Activated CD4-positive, alpha-beta T cell treated with anti-CD3 and anti-CD28 coated beads for 36 hours (primary cell): Measurements from ENCODE around the gene IL20. TPM values are rescaled to one million over a fixed set of nuclear protein-coding genes. Genes with fewer than 3 reads are reported as not detected.

ENCODE experiments used
- ATAC-seq: fragments of 200-7000 bp; cut with Tn5 transposase; one replicate; pipeline ENCODE4 v1.10.0; 2021; ENCODE audit warnings: mild to moderate bottlenecking, moderate library complexity
- CTCF ChIA-PET: fragments of 350-600 bp; sonication (Branson Sonifier 250); formaldehyde crosslinking; loops from one replicate; lab custom pipeline; 2021; ENCODE audit warnings: antibody characterized with exemption; lab: Charles Lee
- POLR2A ChIA-PET: fragments of 350-600 bp; sonication (Branson Sonifier 250); formaldehyde crosslinking; loops from one replicate; lab custom pipeline; 2021; ENCODE audit warnings: antibody characterized with exemption, inconsistent platforms; lab: Charles Lee
- DNase-seq: peaks from one replicate; pipeline ENCODE4 v3.0.0-alpha.2; 2020
- H3K27ac Mint-ChIP-seq: one replicate; pipeline ENCODE4 v1.8.0; 2021; ENCODE audit warnings: mixed read lengths
- H3K27me3 Mint-ChIP-seq: one replicate; pipeline ENCODE4 v1.8.0; 2021; ENCODE audit warnings: mixed read lengths
- H3K36me3 Mint-ChIP-seq: one replicate; pipeline ENCODE4 v1.8.0; 2021; ENCODE audit warnings: low read depth, mixed read lengths
- H3K4me1 Mint-ChIP-seq: one replicate; pipeline ENCODE4 v1.8.0; 2021; ENCODE audit warnings: mixed read lengths
- H3K4me3 Mint-ChIP-seq: one replicate; pipeline ENCODE4 v1.8.0; 2021; ENCODE audit warnings: mild to moderate bottlenecking, moderate library complexity, mixed read lengths
- H3K9me3 Mint-ChIP-seq: one replicate; pipeline ENCODE4 v1.8.0; 2021; ENCODE audit warnings: low read depth, mixed read lengths
- intact Hi-C, 2 experiments: fragments of 100-400 bp; cut with DNase I in 1 of 2; cut with micrococcal nuclease in 1 of 2; formaldehyde crosslinking; loops; one replicate each; pipeline versions ENCODE4 v1.14.2 to v1.15.1; 2022 to 2024; cut with DNase I, micrococcal nuclease
- total RNA-seq, 2 experiments: library from RNA; stranded (reverse); gene quantifications; one replicate each; pipeline ENCODE4 v1.2.3, GENCODE V29; 2021

The IL20 gene
- total RNA-seq = not detected

GRCh38 chr1:206864939-206865671, at the start of gene IL20:
TSS of gene IL20 (plus strand) at chr1:206865623. CDS start at chr1:206865853, 230 bp downstream.
- ATAC-seq (peak; percentile 96), DNase-seq (peak; percentile 95)
- CTCF ChIA-PET = interaction anchor here (0.7 to 19.1 kb wide), 43 partner anchors 9 to 401 kb away, joined by 3 to 306 read pairs (median 5); partner anchors contain the start of genes FCMR, IL10 and IL24
- Mint-ChIP-seq H3K36me3 (no peaks in the 10 kb centered on the region), H3K4me3 (no peak within 1 kb of the TSS), H3K27ac (no peak within 1 kb of the TSS), H3K9me3 (no peaks in the 10 kb centered on the region), H3K27me3 (peaks cover 8% of the 10 kb centered on the region), H3K4me1 (peaks cover 18% of the 10 kb centered on the region)
- POLR2A ChIA-PET = no interaction called here
- intact Hi-C loops = loop anchor here (1.0 kb wide), 4 partner anchors 46 to 117 kb away; no protein-coding TSS in a partner anchor

DNA sequence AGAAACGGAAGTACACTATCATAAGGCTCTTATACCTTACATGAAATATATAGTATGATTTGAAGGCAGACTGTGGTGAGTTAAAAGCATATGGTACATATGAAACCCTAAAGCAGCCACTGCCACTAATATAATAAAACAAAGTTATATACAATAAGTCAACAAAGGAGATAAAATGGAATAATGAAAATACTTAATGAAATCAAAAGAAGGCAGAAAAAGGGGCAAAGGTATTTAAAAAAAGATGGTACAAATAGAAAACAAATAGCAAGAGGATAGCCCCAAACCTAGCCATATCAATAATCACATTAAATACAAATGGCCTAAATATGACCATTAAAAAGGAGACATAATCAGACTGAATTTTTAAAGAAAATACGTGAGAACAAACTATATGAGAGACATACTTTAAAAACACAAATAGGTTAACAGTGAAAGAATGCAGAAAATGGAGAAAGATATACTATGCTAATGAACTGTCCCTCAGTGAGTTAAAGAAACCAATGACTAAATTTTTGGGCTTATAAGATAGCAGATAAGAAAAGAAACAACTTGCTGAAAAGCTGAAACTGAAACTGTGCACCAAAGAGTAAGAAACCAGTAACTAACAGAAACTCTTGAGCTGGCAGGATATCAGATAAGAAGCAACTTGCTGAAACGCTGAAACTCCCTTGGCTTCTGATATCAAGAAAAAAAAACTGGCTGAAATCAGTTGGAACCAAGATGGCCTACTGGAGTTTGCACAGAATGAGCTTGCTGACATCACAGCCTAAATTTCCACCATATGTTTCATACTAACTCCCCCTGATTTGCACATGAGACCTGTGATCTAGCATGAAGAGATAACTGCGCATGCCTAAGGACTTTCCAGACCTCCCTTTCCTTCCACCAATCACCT, 48.8 kb upstream of the IL20 start:
- ATAC-seq (peak; percentile 96), DNase-seq (peak; percentile 38)
- H3K36me3 Mint-ChIP-seq = peaks cover 2% of the 10 kb centered on the region
- ChIA-PET CTCF (interaction anchor here (0.6 to 2.2 kb wide), 23 partner anchors 10 to 256 kb away, joined by 3 to 17 read pairs (median 4); partner anchors contain the start of gene DYRK3), POLR2A (interaction anchor here (0.6 to 1.4 kb wide), 11 partner anchors 11 to 520 kb away, joined by 3 to 17 read pairs (median 4); partner anchors contain the start of genes DYRK3 and PFKFB2)
- intact Hi-C loops = loop anchor here (1.0 to 5.0 kb wide), 6 partner anchors 13 to 96 kb away; no protein-coding TSS in a partner anchor
- peak overlapping the region; percentile 10 for H3K4me3 Mint-ChIP-seq
- H3K27me3 Mint-ChIP-seq = peaks cover 2% of the 10 kb centered on the region
- peak overlapping the region; percentile 83 for H3K27ac Mint-ChIP-seq
- peaks cover 12% of the 10 kb centered on the region for H3K9me3 Mint-ChIP-seq
- H3K4me1 Mint-ChIP-seq = peaks cover 26% of the 10 kb centered on the region

DNA sequence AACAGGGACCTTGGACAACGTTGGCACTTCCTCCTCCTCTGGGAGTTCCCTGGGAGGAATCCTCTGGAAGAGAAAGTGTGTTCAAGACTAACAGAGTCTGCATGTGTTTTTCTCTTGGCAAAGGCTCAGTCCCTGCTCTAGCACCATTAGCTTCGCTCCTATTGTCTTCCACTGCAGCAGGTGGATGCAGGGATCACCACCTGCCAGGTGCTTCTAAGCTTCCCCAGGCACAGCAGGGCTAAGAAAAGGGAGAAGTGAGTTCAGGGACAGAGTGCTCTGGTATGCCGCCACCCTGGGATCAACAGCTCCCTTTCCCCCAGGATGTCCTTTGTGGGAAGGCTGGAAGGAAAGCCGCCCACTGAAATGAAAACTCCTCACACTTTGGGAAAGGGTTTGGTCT, 43.9 kb upstream of the IL20 start:
- Mint-ChIP-seq H3K4me1 (peaks cover 22% of the 10 kb centered on the region), H3K27ac (no peak overlapping the region), H3K27me3 (no peaks in the 10 kb centered on the region), H3K9me3 (no peaks in the 10 kb centered on the region), H3K36me3 (no peaks in the 10 kb centered on the region), H3K4me3 (no peak overlapping the region)
- DNase-seq = no peak
- POLR2A ChIA-PET = no interaction called here
- no peak for ATAC-seq
- CTCF ChIA-PET = interaction anchor here (0.6 to 2.1 kb wide), 6 partner anchors 10 to 95 kb away, joined by 3 to 8 read pairs (median 3); no protein-coding TSS in a partner anchor
- intact Hi-C loops = no loop called here

- ATAC-seq = no peak
- POLR2A ChIA-PET = no interaction called here
- Mint-ChIP-seq H3K27me3 (no peaks in the 10 kb centered on the region), H3K4me3 (no peak overlapping the region), H3K9me3 (no peaks in the 10 kb centered on the region), H3K4me1 (peaks cover 14% of the 10 kb centered on the region), H3K36me3 (no peaks in the 10 kb centered on the region), H3K27ac (no peak overlapping the region)
- no peak for DNase-seq
- CTCF ChIA-PET = interaction anchor here (0.6 to 2.4 kb wide), 5 partner anchors 14 to 207 kb away, joined by 3 to 9 read pairs (median 3); no protein-coding TSS in a partner anchor
- intact Hi-C loops = no loop called here
Observed at GRCh38 chr1:206823727-206824126, 41.7 kb upstream of the IL20 start.

- ChIA-PET POLR2A (interaction anchor here (0.7 kb wide), 1 partner anchor 88 kb away, joined by 3 read pairs; no protein-coding TSS in a partner anchor), CTCF (interaction anchor here (0.7 to 2.4 kb wide), 4 partner anchors 15 to 90 kb away, joined by 3 to 9 read pairs (median 4); no protein-coding TSS in a partner anchor)
- intact Hi-C loops = no loop called here
- no peak overlapping the region for H3K4me3 Mint-ChIP-seq
- DNase-seq (no peak), ATAC-seq (no peak)
- H3K27ac Mint-ChIP-seq = no peak overlapping the region
- H3K4me1 Mint-ChIP-seq = peaks cover 20% of the 10 kb centered on the region
- H3K9me3 Mint-ChIP-seq = no peaks in the 10 kb centered on the region
- no peaks in the 10 kb centered on the region for H3K27me3 Mint-ChIP-seq
- no peaks in the 10 kb centered on the region for H3K36me3 Mint-ChIP-seq
Observed at GRCh38 chr1:206824331-206824730, 41.1 kb upstream of the IL20 start.

DNA sequence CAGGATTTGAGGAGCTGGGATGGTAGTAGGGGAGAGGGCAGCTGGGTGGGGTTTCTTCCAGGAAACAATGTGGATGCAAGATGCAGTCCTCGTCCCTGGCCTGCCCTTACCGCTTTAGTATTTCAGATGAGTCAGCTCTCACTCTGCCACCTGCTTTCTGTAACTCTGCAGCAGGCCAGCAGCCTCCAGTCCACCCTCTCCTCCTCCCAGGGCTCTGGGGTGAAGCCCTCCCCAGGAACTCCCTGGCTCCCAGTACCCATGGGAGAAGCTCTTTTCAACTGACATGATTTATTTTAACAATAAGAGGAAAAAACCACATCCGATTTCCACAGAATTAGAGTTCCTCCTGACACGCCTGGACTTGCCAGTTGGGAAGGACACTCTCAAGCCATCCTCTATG, 39.0 kb upstream of the IL20 start:
- ChIA-PET CTCF (interaction anchor here (0.6 to 2.0 kb wide), 8 partner anchors 9 to 156 kb away, joined by 3 to 6 read pairs (median 4); partner anchors contain the start of gene IL20), POLR2A (no interaction called here)
- ATAC-seq (no peak), DNase-seq (no peak)
- no peak overlapping the region for H3K27ac Mint-ChIP-seq
- H3K4me1 Mint-ChIP-seq = peaks cover 29% of the 10 kb centered on the region
- H3K9me3 Mint-ChIP-seq = no peaks in the 10 kb centered on the region
- no peaks in the 10 kb centered on the region for H3K36me3 Mint-ChIP-seq
- no peaks in the 10 kb centered on the region for H3K27me3 Mint-ChIP-seq
- intact Hi-C loops = no loop called here
- H3K4me3 Mint-ChIP-seq = no peak overlapping the region

- Mint-ChIP-seq H3K4me3 (no peak overlapping the region), H3K27me3 (no peaks in the 10 kb centered on the region), H3K36me3 (no peaks in the 10 kb centered on the region), H3K27ac (no peak overlapping the region), H3K9me3 (no peaks in the 10 kb centered on the region), H3K4me1 (peaks cover 29% of the 10 kb centered on the region)
- DNase-seq (no peak), ATAC-seq (no peak)
- ChIA-PET CTCF (interaction anchor here (0.8 to 1.4 kb wide), 4 partner anchors 11 to 155 kb away, joined by 3 to 6 read pairs (median 3); no protein-coding TSS in a partner anchor), POLR2A (no interaction called here)
- intact Hi-C loops = no loop called here
Observed at GRCh38 chr1:206828061-206828460, 37.4 kb upstream of the IL20 start.

GRCh38 chr1:206828765-206829164, 36.7 kb upstream of the IL20 start:
- intact Hi-C loops = no loop called here
- H3K4me3 Mint-ChIP-seq = no peak overlapping the region
- H3K9me3 Mint-ChIP-seq = no peaks in the 10 kb centered on the region

GRCh38 chr1:206829282-206829681, 36.1 kb upstream of the IL20 start:
- ChIA-PET POLR2A (no interaction called here), CTCF (interaction anchor here (0.6 to 1.0 kb wide), 5 partner anchors 19 to 235 kb away, joined by 3 to 4 read pairs (median 3); no protein-coding TSS in a partner anchor)
- no peaks in the 10 kb centered on the region for H3K36me3 Mint-ChIP-seq
- H3K4me1 Mint-ChIP-seq = peaks cover 26% of the 10 kb centered on the region
- no peaks in the 10 kb centered on the region for H3K9me3 Mint-ChIP-seq
- DNase-seq (no peak), ATAC-seq (no peak)
- H3K27me3 Mint-ChIP-seq = no peaks in the 10 kb centered on the region
- intact Hi-C loops = no loop called here
- H3K27ac Mint-ChIP-seq = peak overlapping the region; percentile 30
- no peak overlapping the region for H3K4me3 Mint-ChIP-seq

More at GRCh38 chr1:206828765-206829164, 36.7 kb upstream of the IL20 start:
- H3K27ac Mint-ChIP-seq = no peak overlapping the region
- peaks cover 29% of the 10 kb centered on the region for H3K4me1 Mint-ChIP-seq
- ChIA-PET CTCF (interaction anchor here (0.8 to 1.4 kb wide), 6 partner anchors 11 to 154 kb away, joined by 3 to 6 read pairs (median 4); no protein-coding TSS in a partner anchor), POLR2A (no interaction called here)
- no peaks in the 10 kb centered on the region for H3K36me3 Mint-ChIP-seq
- DNase-seq (no peak), ATAC-seq (no peak)
- H3K27me3 Mint-ChIP-seq = no peaks in the 10 kb centered on the region

DNA sequence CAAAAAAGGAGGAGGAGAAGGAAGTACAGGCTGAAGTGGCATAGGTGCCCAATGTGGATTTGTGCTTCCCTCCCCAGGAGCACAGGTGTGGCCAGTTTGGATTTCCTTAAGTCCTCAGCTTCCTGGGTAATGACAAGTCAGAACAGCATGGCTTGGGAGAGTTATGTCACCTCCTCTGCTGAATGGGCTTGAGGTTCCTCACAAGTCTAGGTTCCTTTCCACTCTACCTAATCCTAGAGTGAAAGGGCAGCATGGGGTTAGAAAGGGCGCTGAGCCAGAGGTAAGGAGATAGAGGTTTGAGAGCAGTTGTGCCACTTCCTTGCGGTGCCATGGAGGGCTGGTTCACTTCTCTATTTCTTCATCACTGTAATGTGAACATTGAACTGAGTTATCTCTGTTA, 35.5 kb upstream of the IL20 start:
- no peak for DNase-seq
- no peaks in the 10 kb centered on the region for H3K36me3 Mint-ChIP-seq
- H3K27ac Mint-ChIP-seq = no peak overlapping the region
- no peak overlapping the region for H3K4me3 Mint-ChIP-seq
- H3K4me1 Mint-ChIP-seq = peaks cover 24% of the 10 kb centered on the region
- H3K9me3 Mint-ChIP-seq = no peaks in the 10 kb centered on the region
- ChIA-PET POLR2A (no interaction called here), CTCF (interaction anchor here (0.6 to 1.8 kb wide), 5 partner anchors 13 to 235 kb away, joined by 3 to 6 read pairs (median 4); no protein-coding TSS in a partner anchor)
- ATAC-seq = peak; percentile 42
- H3K27me3 Mint-ChIP-seq = peaks cover 2% of the 10 kb centered on the region
- intact Hi-C loops = no loop called here
